Measurements from ENCODE around the gene MAU2.
A peak's percentile ranks its signal among the peaks of the same experiment; 100 is the strongest.
"Not testable (repeated sequence)": the region's sequence is repeated elsewhere in the genome, so short reads cannot be mapped to it uniquely, and the experiment has no call there.

The MAU2 gene

GRCh38 chr19:19348266-19348665, 27.6 kb downstream of the MAU2 start:
- DNase-seq: no peak

GRCh38 chr19:19349365-19349764, 28.7 kb downstream of the MAU2 start:
- DNase-seq: no peak

- not testable (repeated sequence) for DNase-seq
These were observed 30.1 kb downstream of the MAU2 start for GRCh38 chr19:19350756-19351155.

GRCh38 chr19:19352823-19353222, 32.2 kb downstream of the MAU2 start:
- DNase-seq: no peak

- no peak for DNase-seq
These were observed 33.4 kb downstream of the MAU2 start for GRCh38 chr19:19354007-19354406.

- DNase-seq: no peak
These were observed 34.3 kb downstream of the MAU2 start for GRCh38 chr19:19354932-19355331.

- DNase-seq: no peak
These were observed 35.0 kb downstream of the MAU2 start for GRCh38 chr19:19355606-19356139.

GRCh38 chr19:19356500-19356899, 35.9 kb downstream of the MAU2 start:
- no peak for DNase-seq

- no peak for DNase-seq
These were observed 36.4 kb downstream of the MAU2 start for GRCh38 chr19:19356901-19357566.

- DNase-seq: peak; percentile 46
These were observed 40.5 kb downstream of the MAU2 start for GRCh38 chr19:19361075-19361594.

- no peak for DNase-seq
These were observed 41.4 kb downstream of the MAU2 start for GRCh38 chr19:19362075-19362474.

- DNase-seq: peak; percentile 28
These were observed 46.1 kb downstream of the MAU2 start for GRCh38 chr19:19366434-19367396.

- no peak for DNase-seq
These were observed 47.5 kb downstream of the MAU2 start for GRCh38 chr19:19368087-19368486.

- no peak for DNase-seq
These were observed 50.4 kb downstream of the MAU2 start for GRCh38 chr19:19371059-19371458.

- no peak for DNase-seq
These were observed 52.2 kb downstream of the MAU2 start for GRCh38 chr19:19372656-19373416.

- no peak for DNase-seq
These were observed 58.9 kb downstream of the MAU2 start for GRCh38 chr19:19379527-19379926.

GRCh38 chr19:19380316-19380715, 59.7 kb downstream of the MAU2 start:
- not testable (repeated sequence) for DNase-seq

GRCh38 chr19:19381007-19381926, 60.6 kb downstream of the MAU2 start:
- DNase-seq: no peak

GRCh38 chr19:19382118-19382517, 61.5 kb downstream of the MAU2 start:
- DNase-seq: no peak

GRCh38 chr19:19384486-19384885, 63.9 kb downstream of the MAU2 start:
- DNase-seq: no peak

GRCh38 chr19:19385131-19385895, 64.7 kb downstream of the MAU2 start:
- peak; percentile 99 for DNase-seq
